SK-N-MC (cell line): ENCODE results near the gene HBD.

Experiments used
- DNase-seq: peaks from one replicate; pipeline ENCODE4 v3.0.0-alpha.2; 2011; ENCODE audit warnings: low read depth, low spot score
- H3K27ac ChIP-seq: fragments of 200-600 bp; sonication (generic); 2 replicates; pipeline ENCODE4 v1.5.1; 2016; ENCODE audit warnings: mixed run types
- H3K36me3 ChIP-seq: fragments of 200-600 bp; sonication (generic); 2 replicates; pipeline ENCODE4 v1.6.1; 2017; ENCODE audit warnings: antibody characterized with exemption, low read length, mixed read lengths; ENCODE audit not compliant: insufficient read depth
- H3K4me3 ChIP-seq: fragments of 200-600 bp; sonication (generic); 2 replicates; pipeline ENCODE4 v1.5.1; 2016
- H3K9ac ChIP-seq: fragments of 200-600 bp; sonication (generic); 2 replicates; pipeline ENCODE4 v1.8.0; 2017; ENCODE audit warnings: mixed run types, mixed read lengths; ENCODE audit not compliant: insufficient read length
- H3K9me3 ChIP-seq: fragments of 200-600 bp; sonication (generic); 2 replicates; pipeline ENCODE4 v1.6.1; 2017; ENCODE audit warnings: low read depth, mild to moderate bottlenecking, antibody characterized with exemption, low read length, moderate library complexity, mixed read lengths
- EZH2 ChIP-seq: fragments of 200-600 bp; sonication (generic); IDR thresholded peaks from one replicate; pipeline ENCODE4 v1.6.1; 2017; ENCODE audit warnings: antibody characterized with exemption
- FOXP2 ChIP-seq: optimal IDR thresholded peaks from 2 replicates; pipeline ENCODE3; 2011; ENCODE audit warnings: mild to moderate bottlenecking, moderate library complexity; ENCODE audit not compliant: insufficient read depth; ENCODE audit errors: extremely low read length, control extremely low read depth
- POLR2AphosphoS5 ChIP-seq: IDR thresholded peaks from 2 replicates; pipeline ENCODE4 v1.6.1; 2012; ENCODE audit warnings: mild to moderate bottlenecking, low read depth, low read length, borderline replicate concordance

HBD gene

DNA sequence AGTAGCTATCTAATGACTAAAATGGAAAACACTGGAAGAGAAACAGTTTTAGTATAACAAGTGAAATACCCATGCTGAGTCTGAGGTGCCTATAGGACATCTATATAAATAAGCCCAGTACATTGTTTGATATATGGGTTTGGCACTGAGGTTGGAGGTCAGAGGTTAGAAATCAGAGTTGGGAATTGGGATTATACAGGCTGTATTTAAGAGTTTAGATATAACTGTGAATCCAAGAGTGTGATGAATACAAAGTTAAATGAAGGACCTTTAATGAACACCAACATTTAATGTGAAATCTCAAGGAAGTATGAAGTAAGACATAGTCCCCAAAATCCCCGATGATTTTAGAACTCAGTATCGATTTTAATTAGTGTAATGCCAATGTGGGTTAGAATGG lies 3.1 kb upstream of the HBD start:
- Histone ChIP-seq H3K4me3 (no peak overlapping the region), H3K36me3 (no peaks in the 10 kb centered on the region), H3K9me3 (no peaks in the 10 kb centered on the region)

DNA sequence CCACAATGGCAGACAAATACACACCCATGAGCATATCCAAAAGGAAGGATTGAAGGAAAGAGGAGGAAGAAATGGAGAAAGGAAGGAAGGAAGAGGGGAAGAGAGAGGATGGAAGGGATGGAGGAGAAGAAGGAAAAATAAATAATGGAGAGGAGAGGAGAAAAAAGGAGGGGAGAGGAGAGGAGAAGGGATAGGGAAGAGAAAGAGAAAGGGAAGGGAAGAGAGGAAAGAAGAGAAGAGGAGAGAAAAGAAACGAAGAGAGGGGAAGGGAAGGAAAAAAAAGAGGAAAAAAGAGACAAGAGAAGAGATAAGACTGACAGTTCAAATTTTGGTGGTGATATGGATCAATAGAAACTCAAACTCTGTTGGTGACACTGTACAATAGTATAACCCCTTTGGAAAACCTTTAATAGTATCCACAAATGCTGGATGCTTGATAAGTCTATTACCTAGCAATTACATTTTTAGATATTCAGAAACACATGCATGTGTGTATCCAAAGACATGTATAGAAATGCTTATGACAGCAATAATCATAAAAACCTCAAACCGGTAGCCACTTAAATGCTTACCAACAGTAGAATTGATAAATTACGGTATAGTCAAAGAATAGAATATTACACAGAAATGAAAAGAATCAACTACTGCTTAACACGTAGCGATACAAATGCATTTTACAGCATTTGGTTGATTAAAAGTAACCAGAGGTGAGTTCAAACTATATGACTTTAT lies 1.2 kb upstream of the HBD start:
- DNase-seq: no peak
- Histone ChIP-seq H3K36me3 (no peaks in the 10 kb centered on the region), H3K27ac (no peak overlapping the region), H3K9ac (no peak overlapping the region), H3K4me3 (no peak overlapping the region), H3K9me3 (no peaks in the 10 kb centered on the region)
- TF ChIP-seq FOXP2 (no peak), EZH2 (no peak), POLR2AphosphoS5 (no peak)

More for the DNA sequence above, 3.1 kb upstream of the HBD start:
- TF ChIP-seq EZH2 (no peak), POLR2AphosphoS5 (no peak), FOXP2 (no peak)
- Histone ChIP-seq H3K9ac (no peak overlapping the region), H3K27ac (no peak overlapping the region)
- DNase-seq: no peak

GRCh38 chr11:5233307-5233706 lies 976 bp downstream of the HBD start:
- H3K9ac ChIP-seq: no peak overlapping the region
- no peaks in the 10 kb centered on the region for H3K9me3 ChIP-seq
- no peaks in the 10 kb centered on the region for H3K36me3 ChIP-seq

DNA sequence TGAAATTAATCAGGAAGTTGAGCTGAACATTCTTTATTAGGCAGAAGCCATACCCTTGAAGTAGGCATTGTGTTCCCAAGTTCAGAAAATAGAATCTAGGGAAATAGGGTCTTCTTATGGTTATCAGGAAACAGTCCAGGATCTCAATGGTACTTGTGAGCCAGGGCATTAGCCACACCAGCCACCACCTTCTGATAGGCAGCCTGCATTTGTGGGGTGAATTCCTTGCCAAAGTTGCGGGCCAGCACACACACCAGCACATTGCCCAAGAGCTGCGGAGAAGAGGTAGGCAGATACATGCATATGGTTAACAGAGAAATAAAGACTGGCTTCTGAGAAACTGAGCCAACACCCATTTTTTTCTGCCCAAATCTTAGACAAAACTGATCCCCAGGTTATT lies 1.5 kb downstream of the HBD start:
- Histone ChIP-seq H3K9me3 (no peaks in the 10 kb centered on the region), H3K9ac (no peak overlapping the region), H3K4me3 (no peak overlapping the region), H3K27ac (no peak overlapping the region), H3K36me3 (no peaks in the 10 kb centered on the region)
- TF ChIP-seq EZH2 (no peak), POLR2AphosphoS5 (no peak), FOXP2 (no peak)
- no peak for DNase-seq

More at GRCh38 chr11:5233307-5233706, 976 bp downstream of the HBD start:
- DNase-seq: no peak
- H3K4me3 ChIP-seq: no peak overlapping the region
- TF ChIP-seq FOXP2 (no peak), EZH2 (no peak), POLR2AphosphoS5 (no peak)
- H3K27ac ChIP-seq: no peak overlapping the region

GRCh38 chr11:5232176-5232575 lies 2.1 kb downstream of the HBD start:
- DNase-seq: no peak
- no peak overlapping the region for H3K4me3 ChIP-seq
- H3K27ac ChIP-seq: no peak overlapping the region
- no peaks in the 10 kb centered on the region for H3K9me3 ChIP-seq
- H3K36me3 ChIP-seq: no peaks in the 10 kb centered on the region
- TF ChIP-seq POLR2AphosphoS5 (no peak), EZH2 (no peak), FOXP2 (no peak)
- no peak overlapping the region for H3K9ac ChIP-seq

DNA sequence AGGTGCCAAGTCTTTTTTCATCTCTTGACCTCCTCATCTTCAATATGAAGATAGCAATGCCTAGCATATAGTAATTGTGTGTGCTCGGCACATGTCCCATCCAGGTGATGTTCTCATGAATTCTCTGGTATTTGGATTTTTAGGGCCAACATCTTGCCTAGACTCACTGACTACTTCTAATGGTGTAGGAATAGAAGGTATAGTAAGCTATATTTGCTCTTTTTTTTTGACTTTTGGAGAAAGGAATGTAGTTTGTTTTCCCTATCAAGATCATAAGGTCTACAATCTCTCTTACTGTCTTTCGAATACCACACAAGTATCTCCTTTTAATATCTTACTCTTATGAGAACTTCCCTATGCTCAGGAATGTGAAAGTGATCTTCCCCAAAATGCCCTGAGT lies 3.2 kb downstream of the HBD start:
- no peaks in the 10 kb centered on the region for H3K36me3 ChIP-seq
- no peaks in the 10 kb centered on the region for H3K9me3 ChIP-seq
- TF ChIP-seq FOXP2 (no peak), POLR2AphosphoS5 (no peak), EZH2 (no peak)
- H3K9ac ChIP-seq: no peak overlapping the region
- H3K4me3 ChIP-seq: no peak overlapping the region
- no peak overlapping the region for H3K27ac ChIP-seq
- DNase-seq: no peak

DNA sequence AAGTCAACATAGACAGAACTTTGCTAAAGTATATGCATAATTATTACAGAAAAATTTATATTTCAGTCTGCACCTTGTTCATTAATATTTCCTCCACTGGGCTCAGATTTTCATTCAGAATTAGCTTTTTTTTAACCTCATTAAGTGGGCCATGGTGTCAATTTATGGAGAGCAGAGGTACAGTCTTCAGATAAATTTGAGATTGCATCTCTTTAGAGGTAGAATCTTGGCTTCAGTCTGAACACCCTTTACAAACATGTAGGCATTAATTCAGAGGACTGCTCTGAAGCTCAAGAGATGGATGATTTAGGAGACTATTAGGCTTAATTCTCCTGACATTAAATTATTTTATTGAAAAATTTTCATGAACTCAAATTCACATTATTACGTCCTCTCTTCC lies 4.0 kb downstream of the HBD start:
- TF ChIP-seq FOXP2 (no peak), POLR2AphosphoS5 (no peak), EZH2 (no peak)
- H3K9ac ChIP-seq: no peak overlapping the region
- no peaks in the 10 kb centered on the region for H3K36me3 ChIP-seq
- H3K4me3 ChIP-seq: no peak overlapping the region
- DNase-seq: no peak
- H3K9me3 ChIP-seq: no peaks in the 10 kb centered on the region
- no peak overlapping the region for H3K27ac ChIP-seq

DNA sequence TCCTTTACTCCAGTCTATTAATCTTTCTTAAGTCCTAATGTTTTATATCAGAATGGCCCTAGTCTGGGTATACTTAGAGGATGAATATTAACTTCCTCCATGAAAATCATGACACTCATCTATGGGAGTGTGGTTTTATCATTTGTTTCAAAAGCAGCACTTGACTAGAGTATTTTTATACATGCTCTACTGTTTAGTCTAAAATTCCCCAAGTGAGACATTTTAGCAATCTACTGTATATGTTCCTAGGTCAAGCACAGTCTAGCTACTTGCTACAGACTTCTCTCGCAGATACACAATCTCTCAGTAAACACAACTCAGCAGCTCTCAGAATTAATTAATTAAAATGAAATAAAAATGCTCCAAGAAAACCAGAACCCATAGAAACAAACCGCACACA lies 4.5 kb downstream of the HBD start:
- Histone ChIP-seq H3K9me3 (no peaks in the 10 kb centered on the region), H3K4me3 (no peak overlapping the region), H3K27ac (no peak overlapping the region), H3K9ac (no peak overlapping the region), H3K36me3 (no peaks in the 10 kb centered on the region)
- no peak for DNase-seq
- no peak for TF ChIP-seq EZH2
- no peak for TF ChIP-seq FOXP2
- no peak for TF ChIP-seq POLR2AphosphoS5

DNA sequence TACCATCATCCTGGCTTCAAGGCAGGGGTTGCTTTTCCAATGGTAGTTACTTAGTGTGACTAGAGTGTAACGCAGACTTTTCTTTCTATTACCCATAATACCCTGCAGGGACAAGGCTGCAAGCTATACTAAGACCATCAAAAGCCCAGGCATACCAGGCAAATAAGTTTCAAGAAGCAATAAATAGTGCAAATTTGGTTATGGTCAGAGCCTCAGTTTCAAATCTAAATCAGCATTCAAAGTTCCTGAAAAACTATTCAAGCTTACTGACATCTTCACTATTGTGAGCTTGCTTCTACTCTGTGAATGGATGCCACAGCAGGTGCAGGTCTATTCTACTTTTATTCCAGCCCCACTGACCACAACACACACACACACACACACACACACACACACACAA lies 4.9 kb downstream of the HBD start:
- TF ChIP-seq POLR2AphosphoS5: no peak
- no peak for TF ChIP-seq FOXP2
- no peak for TF ChIP-seq EZH2
- H3K27ac ChIP-seq: no peak overlapping the region
- H3K9ac ChIP-seq: no peak overlapping the region
- H3K9me3 ChIP-seq: no peaks in the 10 kb centered on the region
- H3K4me3 ChIP-seq: no peak overlapping the region
- no peaks in the 10 kb centered on the region for H3K36me3 ChIP-seq
- no peak for DNase-seq
